H9 (cell line): ENCODE results near the gene ATP2B2. TPM values are rescaled to one million over a fixed set of nuclear protein-coding genes. Genes with fewer than 3 reads are reported as not detected.

Experiments
- DNase-seq: peaks from one replicate; pipeline ENCODE4 v3.0.0-alpha.2; 2017
- H2AFZ ChIP-seq: one replicate; pipeline ENCODE4 v1.6.1; 2013; ENCODE audit warnings: mild to moderate bottlenecking, low read length, control low read depth, moderate library complexity
- H2AK5ac ChIP-seq: 2 replicates; pipeline ENCODE4 v1.6.1; 2013; ENCODE audit warnings: low read length, control low read depth, mixed read lengths; ENCODE audit not compliant: insufficient read length
- H2BK120ac ChIP-seq: one replicate; pipeline ENCODE4 v1.6.1; 2013; ENCODE audit warnings: low read depth, mild to moderate bottlenecking, low read length, control low read depth, inconsistent platforms; ENCODE audit not compliant: poor library complexity, severe bottlenecking
- H2BK12ac ChIP-seq: 2 replicates; pipeline ENCODE4 v1.6.1; 2013; ENCODE audit warnings: low read length, control low read depth, mixed read lengths, low read depth; ENCODE audit not compliant: insufficient read length
- H2BK15ac ChIP-seq: 2 replicates; pipeline ENCODE4 v1.6.1; 2013; ENCODE audit warnings: low read depth, low read length, control low read depth
- H2BK20ac ChIP-seq: one replicate; pipeline ENCODE4 v1.6.1; 2013; ENCODE audit warnings: low read depth, mild to moderate bottlenecking, low read length, control low read depth, inconsistent platforms; ENCODE audit not compliant: poor library complexity, severe bottlenecking
- H2BK5ac ChIP-seq: 2 replicates; pipeline ENCODE4 v1.6.1; 2013; ENCODE audit warnings: low read length, control low read depth, mixed read lengths; ENCODE audit not compliant: insufficient read length
- H3K14ac ChIP-seq: 2 replicates; pipeline ENCODE4 v1.6.1; 2013; ENCODE audit warnings: low read length, control low read depth; ENCODE audit not compliant: insufficient read depth
- H3K18ac ChIP-seq: 2 replicates; pipeline ENCODE4 v1.6.1; 2013; ENCODE audit warnings: low read depth, mild to moderate bottlenecking, mixed read lengths, low read length, control low read depth; ENCODE audit not compliant: insufficient read length
- H3K23ac ChIP-seq: 2 replicates; pipeline ENCODE4 v1.6.1; 2013; ENCODE audit warnings: low read length, control low read depth, mixed read lengths, low read depth; ENCODE audit not compliant: insufficient read length
- H3K23me2 ChIP-seq: 2 replicates; pipeline ENCODE4 v1.6.1; 2013; ENCODE audit warnings: low read depth, mild to moderate bottlenecking, mixed read lengths, low read length, control low read depth; ENCODE audit not compliant: insufficient read length, poor library complexity, severe bottlenecking
- H3K27ac ChIP-seq: 2 replicates; pipeline ENCODE4 v1.5.1; 2013; ENCODE audit warnings: low read length, control low read depth, mixed read lengths, low read depth; ENCODE audit not compliant: insufficient read length
- H3K27me3 ChIP-seq: 2 replicates; pipeline ENCODE4 v1.6.1; 2013; ENCODE audit warnings: low read length, control low read depth, inconsistent platforms; ENCODE audit not compliant: insufficient read depth
- H3K4ac ChIP-seq: 2 replicates; pipeline ENCODE4 v1.6.1; 2013; ENCODE audit warnings: low read depth, mild to moderate bottlenecking, control low read depth, inconsistent platforms, low read length, moderate library complexity
- H3K4me1 ChIP-seq: 2 replicates; pipeline ENCODE4 v1.6.1; 2013; ENCODE audit warnings: low read length, control low read depth, inconsistent platforms; ENCODE audit not compliant: insufficient read depth
- H3K4me2 ChIP-seq: 2 replicates; pipeline ENCODE4 v1.6.1; 2013; ENCODE audit warnings: low read length, control low read depth, mixed read lengths; ENCODE audit not compliant: insufficient read length, insufficient read depth
- H3K56ac ChIP-seq: 2 replicates; pipeline ENCODE4 v1.6.1; 2013; ENCODE audit warnings: low read depth, mild to moderate bottlenecking, mixed read lengths, low read length, control low read depth; ENCODE audit not compliant: insufficient read length
- H3K79me1 ChIP-seq: 2 replicates; pipeline ENCODE4 v1.6.1; 2013; ENCODE audit warnings: low read depth, mild to moderate bottlenecking, moderate library complexity, low read length, control low read depth, inconsistent platforms; ENCODE audit not compliant: insufficient read depth, poor library complexity, severe bottlenecking
- H3K79me2 ChIP-seq: 2 replicates; pipeline ENCODE4 v1.6.1; 2013; ENCODE audit warnings: low read length, control low read depth, inconsistent platforms; ENCODE audit not compliant: insufficient read depth
- H3K9ac ChIP-seq: 2 replicates; pipeline ENCODE4 v1.6.1; 2013; ENCODE audit warnings: low read length, control low read depth, mixed read lengths; ENCODE audit not compliant: insufficient read length; ENCODE audit errors: extremely low read depth
- H3K9me3 ChIP-seq: one replicate; pipeline ENCODE4 v1.6.1; 2013; ENCODE audit warnings: low read depth, low read length, inconsistent platforms; ENCODE audit not compliant: control insufficient read depth
- H3T11ph ChIP-seq: one replicate; pipeline ENCODE4 v1.6.1; 2013; ENCODE audit warnings: mild to moderate bottlenecking, low read length, control low read depth, inconsistent platforms
- H4K20me1 ChIP-seq: one replicate; pipeline ENCODE4 v1.6.1; 2013; ENCODE audit not compliant: control insufficient read depth, insufficient read length, insufficient read depth
- H4K5ac ChIP-seq: 2 replicates; pipeline ENCODE4 v1.6.1; 2013; ENCODE audit warnings: low read depth, mild to moderate bottlenecking, mixed read lengths, low read length, control low read depth; ENCODE audit not compliant: insufficient read length
- H4K8ac ChIP-seq: replicated peaks from 2 replicates; pipeline ENCODE4 v1.6.1; 2013; ENCODE audit warnings: low read length, control low read depth, mixed read lengths, low read depth; ENCODE audit not compliant: insufficient read length
- H4K91ac ChIP-seq: 2 replicates; pipeline ENCODE4 v1.6.1; 2013; ENCODE audit warnings: low read depth, mild to moderate bottlenecking, moderate library complexity, mixed read lengths, low read length, control low read depth; ENCODE audit not compliant: insufficient read length
- H3K27ac Mint-ChIP-seq, 3 experiments: 2 replicates in 2 of 3; 3 replicates in 1 of 3; pipeline ENCODE4 v1.8.0; 2020 to 2021; ENCODE audit warnings: mixed read lengths in 3 of 3, mild to moderate bottlenecking in 1 of 3, moderate library complexity in 1 of 3
- H3K27me3 Mint-ChIP-seq: 2 replicates; pipeline ENCODE4 v1.8.0; 2021; ENCODE audit warnings: low read depth, mild to moderate bottlenecking, moderate library complexity, mixed read lengths
- H3K36me3 Mint-ChIP-seq, 3 experiments: 2 replicates in 2 of 3; 3 replicates in 1 of 3; pipeline ENCODE4 v1.8.0; 2020 to 2021; ENCODE audit warnings: low read depth in 3 of 3, mixed read lengths in 3 of 3; ENCODE audit not compliant: insufficient read depth in 1 of 3
- H3K4me1 Mint-ChIP-seq, 2 experiments: 2 replicates each; pipeline ENCODE4 v1.8.0; 2020; ENCODE audit warnings: mixed read lengths in 2 of 2
- H3K4me3 Mint-ChIP-seq, 2 experiments: 2 replicates in 1 of 2; 3 replicates in 1 of 2; pipeline ENCODE4 v1.8.0; 2020 to 2021; ENCODE audit warnings: mild to moderate bottlenecking in 2 of 2, mixed read lengths in 2 of 2, moderate library complexity in 1 of 2
- H3K9me3 Mint-ChIP-seq, 2 experiments: 2 replicates in 1 of 2; 3 replicates in 1 of 2; pipeline ENCODE4 v1.8.0; 2020; ENCODE audit warnings: mild to moderate bottlenecking in 2 of 2, mixed read lengths in 2 of 2, moderate library complexity in 1 of 2
- CTCF ChIP-seq: fragments of 200-600 bp; sonication (generic); conservative IDR thresholded peaks from 3 replicates; pipeline ENCODE4 v1.8.0; 2021; ENCODE audit warnings: antibody characterized with exemption, mild to moderate bottlenecking
- WGBS: extraction: QIAGEN DNeasy Blood & Tissue Kit; methylation state at CpG from one replicate; pipeline ENCODE4 v1.1.7; 2013; ENCODE audit warnings: missing lambda C conversion rate, low lambda C conversion rate, mixed read lengths; ENCODE audit not compliant: insufficient read length; ENCODE audit errors: extremely low coverage; 5-methylcytosine and 5-hydroxymethylcytosine counted together
- total RNA-seq: library from RNA; stranded (reverse); gene quantifications from 2 replicates; pipeline ENCODE4 v1.2.1, GENCODE V29; 2021

ATP2B2 gene
- total RNA-seq, 1 experiment from 2014 or later: 0.33 TPM

GRCh38 chr3:10423171-10423882 lies 82.1 kb downstream of the ATP2B2 start:
- H3K4ac ChIP-seq: no peak overlapping the region
- no peaks in the 10 kb centered on the region for H3K4me1 ChIP-seq
- no peak overlapping the region for H2BK5ac ChIP-seq
- H3K9me3 ChIP-seq: no peaks in the 10 kb centered on the region
- no peaks in the 10 kb centered on the region for H3K79me2 ChIP-seq
- H3K27ac ChIP-seq: no peak overlapping the region
- H3K4me2 ChIP-seq: no peak overlapping the region
- no peaks in the 10 kb centered on the region for H3K79me1 ChIP-seq
- Mint-ChIP-seq H3K9me3 (no peaks in the 10 kb centered on the region), H3K4me1 (peaks cover 1 to 10% of the 10 kb centered on the region in 2 experiments; a peak in 2 of 4 replicates), H3K4me3 (no peak overlapping the region), H3K36me3 (no peaks in the 10 kb centered on the region), H3K27ac (no peak overlapping the region), H3K27me3 (peaks cover 12% of the 10 kb centered on the region)
- H2AFZ ChIP-seq: no peak overlapping the region
- H3K27me3 ChIP-seq: no peaks in the 10 kb centered on the region
- DNase-seq: peak; percentile 65
- no peak overlapping the region for H4K5ac ChIP-seq
- H4K8ac ChIP-seq: no peak overlapping the region
- no peak overlapping the region for H3K9ac ChIP-seq
- H3K23me2 ChIP-seq: peaks cover 2% of the 10 kb centered on the region
- no peak overlapping the region for H2BK15ac ChIP-seq
- no peak overlapping the region for H2BK12ac ChIP-seq
- H4K91ac ChIP-seq: no peak overlapping the region
- H4K20me1 ChIP-seq: no peaks in the 10 kb centered on the region
- no peak overlapping the region; the same call in 1 of the 2 replicates for H3K14ac ChIP-seq
- H3K18ac ChIP-seq: no peak overlapping the region
- H3K56ac ChIP-seq: no peak overlapping the region
- H2BK20ac ChIP-seq: no peak overlapping the region
- no peak overlapping the region for H3T11ph ChIP-seq
- no peak overlapping the region for H3K23ac ChIP-seq
- H2AK5ac ChIP-seq: no peak overlapping the region
- peak; percentile 57 for TF ChIP-seq CTCF
- WGBS: no CpG with 5 or more reads among the region's 14 CpGs
- no peak overlapping the region for H2BK120ac ChIP-seq
